Kidney (tissue), 14 donors: ENCODE measurements around the gene BOD1L2. TPM values are rescaled to one million over a fixed set of nuclear protein-coding genes. Genes with fewer than 3 reads are reported as not detected.
A peak's percentile ranks its signal among the peaks of the same experiment; 100 is the strongest.

ENCODE experiments used
- DNase-seq, 5 donors: peaks; one replicate each; pipeline ENCODE4 v3.0.0-alpha.2; 2013 to 2020
- FAIRE-seq: peaks from 2 replicates; lab custom pipeline; 2012; peaks lifted over from hg19 to GRCh38; lab: Jason Lieb, UNC
- H3K27ac ChIP-seq, 2 donors: one replicate each; pipeline ENCODE4 v1.7.0; 2013; ENCODE audit warnings: low read depth in 2 of 2, low read length in 2 of 2, inconsistent platforms in 1 of 2
- H3K27me3 ChIP-seq: one replicate; pipeline ENCODE4 v1.7.1; 2013; ENCODE audit warnings: low read length, inconsistent platforms; ENCODE audit not compliant: control insufficient read depth, insufficient read depth
- H3K36me3 ChIP-seq, 3 donors: one replicate each; pipeline versions ENCODE4 v1.7.0 to v1.7.1; 2013; ENCODE audit warnings: low read length in 3 of 3, control low read depth in 1 of 3, inconsistent platforms in 1 of 3; ENCODE audit not compliant: insufficient read depth in 3 of 3, control insufficient read depth in 2 of 3
- H3K4me1 ChIP-seq, 3 donors: one replicate each; pipeline versions ENCODE4 v1.7.0 to v1.7.1; 2013; ENCODE audit warnings: low read length in 3 of 3, inconsistent platforms in 1 of 3, low read depth in 1 of 3; ENCODE audit not compliant: control insufficient read depth in 2 of 3, insufficient read depth in 2 of 3
- H3K4me3 ChIP-seq, 3 donors: one replicate each; pipeline versions ENCODE4 v1.7.0 to v1.8.1; 2013; ENCODE audit warnings: low read length in 3 of 3, control low read depth in 1 of 3, inconsistent platforms in 1 of 3
- H3K9ac ChIP-seq, 3 donors: one replicate each; pipeline versions ENCODE4 v1.7.0 to v1.7.1; 2013; ENCODE audit warnings: low read length in 3 of 3, control low read depth in 1 of 3, inconsistent platforms in 1 of 3
- H3K9me3 ChIP-seq, 3 donors: one replicate each; pipeline versions ENCODE4 v1.7.0 to v1.7.1; 2013; ENCODE audit warnings: low read length in 3 of 3, control low read depth in 1 of 3, inconsistent platforms in 1 of 3; ENCODE audit not compliant: control insufficient read depth in 2 of 3, insufficient read depth in 1 of 3
- intact Hi-C: fragments of 100-400 bp; cut with DNase I; formaldehyde crosslinking; loops from one replicate; pipeline ENCODE4 v1.11.1; 2022
- polyA plus RNA-seq: library from polyadenylated mRNA; stranded (reverse); fragments of 350-450 nt; fragmentation: Illumina TruSeq; extraction: RNeasy Lipid Tissue Mini Kit (QIAGEN cat#74804); gene quantifications from one replicate; pipeline ENCODE4 v1.2.3, GENCODE V29; 2014; ENCODE audit warnings: low read depth, low replicate concordance; ENCODE audit not compliant: insufficient read depth
- total RNA-seq: library from RNA; stranded (reverse); fragmentation: NEBNext Ultra II Directional; extraction: Animal tissue kit (Norgen Biotek cat#: 25700); gene quantifications from one replicate; pipeline ENCODE4 v1.2.1, GENCODE V29; 2021
- TF ChIP-seq, protein P1 (sequence below): IDR thresholded peaks from 3 replicates; pipeline ENCODE4 v1.5.1; 2012; ENCODE audit warnings: mild to moderate bottlenecking, moderate library complexity, borderline replicate concordance; ENCODE audit not compliant: insufficient read depth; ENCODE audit errors: extremely low read depth
- donor health status: control.
- donor health status: control.
- donor health status: control.
- donor health status: control.
- donor health status: control.
- donor health status: DM: yes; HTN: yes; CAD: no.
- donor health status: Normal renal cell carcinoma (clear cell type).

Gene BOD1L2
- total and polyA plus RNA-seq, 2 donors from 2014 or later: not detected

DNA sequence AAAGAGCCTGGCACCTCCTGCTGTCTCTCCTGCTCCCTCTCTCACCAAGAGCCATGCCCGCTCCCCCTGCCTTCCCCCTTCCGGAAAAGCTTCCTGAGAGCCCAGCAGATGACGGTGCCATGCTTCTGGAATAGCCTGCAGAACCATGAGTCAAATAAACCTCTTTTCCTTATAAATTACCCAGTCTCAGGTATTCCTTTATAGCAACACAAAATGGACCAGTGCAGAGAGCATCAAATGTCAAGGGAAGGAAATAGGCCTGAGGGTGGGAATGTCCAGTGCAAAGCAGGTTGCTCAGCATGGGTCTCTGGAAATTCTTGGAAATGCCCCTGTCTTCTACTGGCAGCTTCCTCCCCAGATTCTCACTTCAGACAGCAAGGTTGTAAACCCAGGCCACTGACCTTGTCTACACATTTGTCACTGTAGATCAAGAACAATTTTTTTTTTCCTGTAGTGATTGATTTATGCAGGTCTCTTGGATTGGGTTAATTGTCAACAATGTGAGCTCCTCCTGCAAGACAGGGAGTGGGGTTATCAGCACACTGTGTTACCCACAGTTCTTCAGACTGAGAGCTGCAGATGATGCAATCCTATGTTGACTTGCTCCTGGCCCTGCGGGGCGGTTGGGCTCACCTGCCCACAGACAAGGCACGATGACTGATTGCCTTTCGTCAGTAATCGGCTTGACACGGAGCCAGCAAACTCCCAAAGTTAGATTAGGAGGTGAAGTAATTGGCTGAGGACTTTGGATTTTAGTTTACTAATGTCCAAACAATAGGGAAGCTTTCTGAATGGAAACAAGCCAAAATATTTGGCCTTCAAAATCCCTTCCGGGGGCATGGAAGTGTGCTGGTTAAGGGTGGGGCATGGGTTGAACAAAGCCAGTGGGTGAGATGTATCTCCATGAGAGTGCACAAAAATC is 5.4 kb upstream of the BOD1L2 start:
- no peaks in the 10 kb centered on the region for H3K9me3 ChIP-seq
- H3K27ac ChIP-seq: no peak overlapping the region
- FAIRE-seq (no peak), DNase-seq (no peak)
- no peak overlapping the region for H3K9ac ChIP-seq
- H3K36me3 ChIP-seq: no peaks in the 10 kb centered on the region
- no peaks in the 10 kb centered on the region for H3K4me1 ChIP-seq
- no peak overlapping the region for H3K4me3 ChIP-seq
- TF ChIP-seq, protein P1, sequence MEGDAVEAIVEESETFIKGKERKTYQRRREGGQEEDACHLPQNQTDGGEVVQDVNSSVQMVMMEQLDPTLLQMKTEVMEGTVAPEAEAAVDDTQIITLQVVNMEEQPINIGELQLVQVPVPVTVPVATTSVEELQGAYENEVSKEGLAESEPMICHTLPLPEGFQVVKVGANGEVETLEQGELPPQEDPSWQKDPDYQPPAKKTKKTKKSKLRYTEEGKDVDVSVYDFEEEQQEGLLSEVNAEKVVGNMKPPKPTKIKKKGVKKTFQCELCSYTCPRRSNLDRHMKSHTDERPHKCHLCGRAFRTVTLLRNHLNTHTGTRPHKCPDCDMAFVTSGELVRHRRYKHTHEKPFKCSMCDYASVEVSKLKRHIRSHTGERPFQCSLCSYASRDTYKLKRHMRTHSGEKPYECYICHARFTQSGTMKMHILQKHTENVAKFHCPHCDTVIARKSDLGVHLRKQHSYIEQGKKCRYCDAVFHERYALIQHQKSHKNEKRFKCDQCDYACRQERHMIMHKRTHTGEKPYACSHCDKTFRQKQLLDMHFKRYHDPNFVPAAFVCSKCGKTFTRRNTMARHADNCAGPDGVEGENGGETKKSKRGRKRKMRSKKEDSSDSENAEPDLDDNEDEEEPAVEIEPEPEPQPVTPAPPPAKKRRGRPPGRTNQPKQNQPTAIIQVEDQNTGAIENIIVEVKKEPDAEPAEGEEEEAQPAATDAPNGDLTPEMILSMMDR: no peak
- H3K27me3 ChIP-seq: no peaks in the 10 kb centered on the region
- intact Hi-C loops: no loop called here

DNA sequence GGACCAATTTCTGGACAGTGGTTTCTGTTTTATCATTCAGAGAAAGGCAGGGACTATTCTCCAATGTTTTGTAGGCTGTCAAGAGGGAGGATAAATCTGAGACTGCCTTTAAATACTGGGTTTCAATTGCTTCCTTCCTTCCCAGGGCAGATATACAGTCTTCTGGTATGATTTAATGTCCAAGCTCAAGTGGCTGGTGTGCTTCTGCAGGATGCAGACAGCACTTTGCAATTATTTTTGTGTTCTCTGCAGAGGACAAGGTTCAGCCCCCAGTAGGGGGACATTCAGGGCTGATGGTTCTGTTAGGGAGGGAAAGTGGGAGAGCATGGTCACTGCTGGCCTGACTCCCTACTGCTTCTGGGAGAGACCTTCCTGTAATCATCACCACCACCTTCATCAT is 4.6 kb upstream of the BOD1L2 start:
- no peak overlapping the region for H3K27ac ChIP-seq
- FAIRE-seq: no peak

DNA sequence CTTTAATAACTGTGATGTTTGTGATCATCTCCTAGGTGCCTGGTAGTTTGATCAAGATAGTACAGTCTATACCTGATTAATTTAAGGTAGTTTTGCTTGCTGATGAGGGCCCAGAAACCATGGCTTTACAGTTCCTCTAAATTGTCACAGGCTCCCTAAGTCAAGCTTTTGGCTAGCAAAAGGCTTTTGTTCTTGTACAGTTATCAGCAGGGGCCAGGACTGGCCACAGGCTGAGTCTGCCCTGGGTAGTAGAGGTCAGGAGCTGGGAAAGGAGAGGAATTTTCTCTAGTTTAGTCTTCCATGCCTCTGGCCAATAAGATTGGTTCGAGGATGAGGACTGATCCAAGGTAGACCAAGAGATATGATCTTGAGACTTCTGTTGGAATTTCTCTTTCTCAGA is 3.6 kb upstream of the BOD1L2 start:
- Histone ChIP-seq H3K27me3 (no peaks in the 10 kb centered on the region), H3K36me3 (no peaks in the 10 kb centered on the region), H3K9me3 (no peaks in the 10 kb centered on the region), H3K4me3 (no peak overlapping the region), H3K4me1 (no peaks in the 10 kb centered on the region), H3K9ac (no peak overlapping the region), H3K27ac (no peak overlapping the region)
- FAIRE-seq (no peak), DNase-seq (no peak)
- TF ChIP-seq, protein P1: no peak
- intact Hi-C loops: no loop called here

More for the DNA sequence above, 4.6 kb upstream of the BOD1L2 start:
- no peak overlapping the region for H3K9ac ChIP-seq
- no peaks in the 10 kb centered on the region for H3K9me3 ChIP-seq
- H3K4me1 ChIP-seq: no peaks in the 10 kb centered on the region
- no peak overlapping the region for H3K4me3 ChIP-seq
- no peaks in the 10 kb centered on the region for H3K27me3 ChIP-seq
- DNase-seq: peak in 1 of 5 donors; percentile 13
- TF ChIP-seq, protein P1: no peak
- no peaks in the 10 kb centered on the region for H3K36me3 ChIP-seq
- intact Hi-C loops: no loop called here
